Stimulated activated CD8-positive, alpha-beta memory T cell treated with anti-CD3 and anti-CD28 coated beads, Interleukin-4, amount 100 ng/mL, for 1 hour (primary cell): Measurements from ENCODE around the gene AMIGO1.
A peak's percentile ranks its signal among the peaks of the same experiment; 100 is the strongest.

Experiments
- DNase-seq, 2 donors: peaks; one replicate each; pipeline ENCODE4 v3.0.0-alpha.2; 2020; ENCODE audit warnings: low read depth in 2 of 2, low spot score in 1 of 2

Gene AMIGO1

GRCh38 chr1:109509176-109510134 is at the start of gene AMIGO1:
Gene AMIGO1 (minus strand): TSS chr1:109509727. CDS start chr1:109508912, 815 bp downstream.
- DNase-seq, result peak in 1 of 2 donors; percentile 18

- no peak for DNase-seq
Measured at GRCh38 chr1:109557520-109557919, 48.0 kb upstream of the AMIGO1 start.

GRCh38 chr1:109556563-109556962 is 47.0 kb upstream of the AMIGO1 start:
- no peak for DNase-seq

GRCh38 chr1:109548321-109549267 is 39.1 kb upstream of the AMIGO1 start, which contains the start of gene GNAI3:
Gene GNAI3 (plus strand): TSS chr1:109548615. CDS start chr1:109548721, 106 bp downstream.
- peak; percentile 93 for DNase-seq

GRCh38 chr1:109547463-109548320 is 38.2 kb upstream of the AMIGO1 start:
- DNase-seq, result no peak

- peak; percentile 84 to 85 for DNase-seq
Measured at GRCh38 chr1:109546311-109547109, 37.0 kb upstream of the AMIGO1 start.

- DNase-seq, result no peak
Measured at GRCh38 chr1:109543988-109544735, 34.6 kb upstream of the AMIGO1 start.

- DNase-seq, result no peak
Measured at GRCh38 chr1:109543283-109543987, 33.9 kb upstream of the AMIGO1 start.

- DNase-seq, result no peak
Measured at GRCh38 chr1:109542657-109543056, 33.1 kb upstream of the AMIGO1 start.

GRCh38 chr1:109541102-109541501 is 31.6 kb upstream of the AMIGO1 start:
- DNase-seq, result no peak

- DNase-seq, result no peak
Measured at GRCh38 chr1:109539676-109540075, 30.1 kb upstream of the AMIGO1 start, which contains the start of gene GPR61. Gene GPR61 (plus strand): TSS chr1:109539872. CDS start chr1:109543023, 3,151 bp downstream.

- DNase-seq, result no peak
Measured at GRCh38 chr1:109538827-109539555, 29.5 kb upstream of the AMIGO1 start.

GRCh38 chr1:109537450-109538178 is 28.1 kb upstream of the AMIGO1 start:
- no peak for DNase-seq

- DNase-seq, result no peak
Measured at GRCh38 chr1:109535971-109536491, 26.5 kb upstream of the AMIGO1 start.

- no peak for DNase-seq
Measured at GRCh38 chr1:109535481-109535880, 26.0 kb upstream of the AMIGO1 start.

- no peak for DNase-seq
Measured at GRCh38 chr1:109534307-109534858, 24.9 kb upstream of the AMIGO1 start.
